ENCODE data around the gene NFX1. TPM values are rescaled to one million over a fixed set of nuclear protein-coding genes. Genes with fewer than 3 reads are reported as not detected.

NFX1 gene
- total and polyA plus RNA-seq, 8 donors: 11.3 to 46.9 (median 25.5) TPM

DNA sequence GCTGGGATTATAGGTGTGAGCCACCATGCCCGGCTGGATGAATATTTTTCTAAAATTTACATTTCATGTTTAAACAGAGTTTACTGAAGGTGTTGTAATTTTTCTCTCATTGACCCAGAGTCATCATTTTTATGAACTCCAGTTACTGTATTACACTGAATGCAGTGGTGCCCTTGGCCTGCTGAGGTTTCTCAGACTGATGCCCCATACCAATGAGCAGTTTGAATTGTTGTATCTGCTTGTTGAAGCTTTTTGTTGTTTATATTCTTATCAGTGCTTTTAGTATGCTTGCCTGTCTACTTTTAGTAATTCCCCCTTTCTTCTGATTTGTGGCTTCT is 29.9 kb downstream of the NFX1 start:
- Histone ChIP-seq H3K9me3 (no peaks in the 10 kb centered on the region), H3K4me1 (peaks cover 0 to 14% (median 7%) of the 10 kb centered on the region in 4 donors), H3K27ac (peak overlapping the region in 4 of 5 donors; percentile 35 to 77 (median 58)), H3K36me3 (peaks cover 59 to 99% (median 98%) of the 10 kb centered on the region in 4 donors), H3K27me3 (no peaks in the 10 kb centered on the region), H3K4me3 (no peak overlapping the region)
- intact Hi-C loops (cut with DNase I; ENCODE audit: low total_unique reads): no loop called here
- WGBS, 5 donors: 63 to 91% (median 85%) methylated on average over 1 of the region's 1 CpG
- TF ChIP-seq POLR2AphosphoS5 (IDR thresholded peaks at IDR 0.05): no peak
- TF ChIP-seq, protein P1, sequence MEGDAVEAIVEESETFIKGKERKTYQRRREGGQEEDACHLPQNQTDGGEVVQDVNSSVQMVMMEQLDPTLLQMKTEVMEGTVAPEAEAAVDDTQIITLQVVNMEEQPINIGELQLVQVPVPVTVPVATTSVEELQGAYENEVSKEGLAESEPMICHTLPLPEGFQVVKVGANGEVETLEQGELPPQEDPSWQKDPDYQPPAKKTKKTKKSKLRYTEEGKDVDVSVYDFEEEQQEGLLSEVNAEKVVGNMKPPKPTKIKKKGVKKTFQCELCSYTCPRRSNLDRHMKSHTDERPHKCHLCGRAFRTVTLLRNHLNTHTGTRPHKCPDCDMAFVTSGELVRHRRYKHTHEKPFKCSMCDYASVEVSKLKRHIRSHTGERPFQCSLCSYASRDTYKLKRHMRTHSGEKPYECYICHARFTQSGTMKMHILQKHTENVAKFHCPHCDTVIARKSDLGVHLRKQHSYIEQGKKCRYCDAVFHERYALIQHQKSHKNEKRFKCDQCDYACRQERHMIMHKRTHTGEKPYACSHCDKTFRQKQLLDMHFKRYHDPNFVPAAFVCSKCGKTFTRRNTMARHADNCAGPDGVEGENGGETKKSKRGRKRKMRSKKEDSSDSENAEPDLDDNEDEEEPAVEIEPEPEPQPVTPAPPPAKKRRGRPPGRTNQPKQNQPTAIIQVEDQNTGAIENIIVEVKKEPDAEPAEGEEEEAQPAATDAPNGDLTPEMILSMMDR (IDR thresholded peaks at IDR 0.05): no peak
- TF ChIP-seq POLR2A (IDR thresholded peaks at IDR 0.05): no peak
- no peak for TF ChIP-seq EP300 (IDR thresholded peaks at IDR 0.05)
- no peak for DNase-seq

DNA sequence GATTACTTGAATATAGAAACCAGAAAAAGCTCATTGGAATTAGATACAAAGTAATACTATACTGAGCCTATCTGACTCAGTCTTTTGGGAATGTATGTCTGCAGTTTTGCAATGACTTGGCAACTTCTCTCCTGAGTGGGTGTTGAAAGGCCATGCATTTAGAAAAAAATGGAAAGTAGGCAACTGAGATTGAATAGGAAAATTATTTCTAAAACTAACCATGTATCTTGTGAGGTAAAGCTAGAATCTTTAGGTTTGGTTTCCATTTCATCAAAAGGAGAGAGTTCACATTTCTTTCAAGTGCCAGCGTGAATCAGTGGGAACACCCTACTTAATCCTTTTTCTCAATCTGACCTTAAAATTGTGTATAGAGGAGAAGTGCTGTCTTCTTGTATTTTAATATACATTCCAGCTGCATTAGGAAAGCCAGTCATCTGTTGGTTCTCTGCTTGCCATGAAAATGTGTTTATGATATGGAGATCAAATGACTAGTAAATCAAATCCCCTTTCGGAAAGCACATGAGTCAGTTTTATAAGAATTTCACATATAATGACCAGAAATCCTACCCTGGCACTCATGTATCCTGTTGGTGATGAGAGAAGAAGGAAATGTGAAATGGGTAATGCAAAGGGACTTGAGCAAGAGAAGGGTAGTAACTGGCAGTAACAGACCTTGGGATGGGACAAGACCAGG is 30.4 kb downstream of the NFX1 start:
- 72 to 91% (median 77%) methylated on average over 2 of the region's 2 CpGs for WGBS, 5 donors
- Histone ChIP-seq H3K4me1 (peaks cover 0 to 14% (median 7%) of the 10 kb centered on the region in 4 donors), H3K27ac (peak overlapping the region in 4 of 5 donors; percentile 8 to 77 (median 45)), H3K4me3 (no peak overlapping the region), H3K36me3 (peaks cover 54 to 99% (median 98%) of the 10 kb centered on the region in 4 donors), H3K9me3 (no peaks in the 10 kb centered on the region), H3K27me3 (no peaks in the 10 kb centered on the region)
- TF ChIP-seq EP300 (IDR thresholded peaks at IDR 0.05) (no peak), POLR2AphosphoS5 (IDR thresholded peaks at IDR 0.05) (peak in 1 of 3 donors; percentile 45)
- intact Hi-C loops (cut with DNase I; ENCODE audit: low total_unique reads): no loop called here
- DNase-seq: peak in 1 of 2 donors; percentile 34

GRCh38 chr9:33329117-33329563 is 38.8 kb downstream of the NFX1 start:
- Histone ChIP-seq H3K9me3 (no peaks in the 10 kb centered on the region), H3K27me3 (no peaks in the 10 kb centered on the region), H3K4me1 (peaks cover 6 to 36% (median 21%) of the 10 kb centered on the region in 4 donors), H3K27ac (peak overlapping the region; percentile 77 to 90 (median 85)), H3K4me3 (no peak overlapping the region), H3K36me3 (peaks cover 4 to 89% (median 70%) of the 10 kb centered on the region in 4 donors)
- WGBS, 5 donors: 30 to 45% (median 34%) methylated on average over 4 of the region's 4 CpGs
- DNase-seq: peak; percentile 82 to 87
- TF ChIP-seq, protein P1 (IDR thresholded peaks at IDR 0.05): no peak
- peak; percentile 83 to 94 (median 84) for TF ChIP-seq POLR2AphosphoS5 (IDR thresholded peaks at IDR 0.05)
- peak; percentile 20 for TF ChIP-seq EP300 (IDR thresholded peaks at IDR 0.05)
- TF ChIP-seq POLR2A (IDR thresholded peaks at IDR 0.05): no peak
- intact Hi-C loops (cut with DNase I; ENCODE audit: low total_unique reads): no loop called here

GRCh38 chr9:33329979-33330378 is 39.7 kb downstream of the NFX1 start:
- DNase-seq: peak in 1 of 2 donors; percentile 61
- Histone ChIP-seq H3K4me1 (peaks cover 6 to 36% (median 21%) of the 10 kb centered on the region in 4 donors), H3K36me3 (peaks cover 9 to 89% (median 69%) of the 10 kb centered on the region in 4 donors), H3K4me3 (no peak overlapping the region), H3K9me3 (no peaks in the 10 kb centered on the region), H3K27me3 (no peaks in the 10 kb centered on the region), H3K27ac (peak overlapping the region; percentile 77 to 90 (median 85))
- TF ChIP-seq POLR2A (IDR thresholded peaks at IDR 0.05) (no peak), POLR2AphosphoS5 (IDR thresholded peaks at IDR 0.05) (peak in 1 of 3 donors; percentile 54)
- TF ChIP-seq, protein P1 (IDR thresholded peaks at IDR 0.05): no peak
- WGBS, 5 donors: 47 to 61% (median 57%) methylated on average over 5 of the region's 5 CpGs
- intact Hi-C loops (cut with DNase I; ENCODE audit: low total_unique reads): no loop called here

All from stomach (tissue), 9 donors.